M059J (cell line): Measurements from ENCODE around the gene KIF21A. TPM values are rescaled to one million over a fixed set of nuclear protein-coding genes. Genes with fewer than 3 reads are reported as not detected.
A peak's percentile ranks its signal among the peaks of the same experiment; 100 is the strongest.
"Not testable (repeated sequence)": the region's sequence is repeated elsewhere in the genome, so short reads cannot be mapped to it uniquely, and the experiment has no call there.

Experiments used
- DNase-seq: peaks from one replicate; pipeline ENCODE4 v3.0.0-alpha.2; 2012; ENCODE audit warnings: low read depth
- total RNA-seq: library from RNA; depleted of rRNA; stranded (reverse); fragments of >200 nt; shearing (Covaris generic); gene quantifications from 2 replicates; pipeline ENCODE4 v1.2.3, GENCODE V29; 2014

The KIF21A gene
- total RNA-seq, 1 experiment from 2014 or later = 6.6 TPM

DNA sequence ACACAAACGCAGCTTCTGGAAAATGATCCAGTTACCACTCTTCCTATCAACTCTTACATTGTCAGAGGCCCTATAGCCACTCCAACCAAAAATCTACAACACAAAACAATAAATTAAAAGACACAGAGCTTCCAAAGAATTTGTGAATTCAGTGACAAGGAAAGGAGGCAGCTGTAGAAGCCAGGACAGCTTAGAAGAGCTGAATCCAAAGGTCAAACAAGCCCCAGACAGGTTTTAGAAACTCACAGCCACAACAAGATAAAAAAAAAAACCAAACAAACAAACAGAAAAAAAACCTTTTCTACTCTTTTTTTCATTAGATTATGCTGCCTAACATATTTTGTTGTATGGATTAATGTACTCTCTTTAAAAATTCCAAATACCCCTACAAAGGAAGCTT lies 94.4 kb downstream of the KIF21A start:
- DNase-seq = no peak

DNA sequence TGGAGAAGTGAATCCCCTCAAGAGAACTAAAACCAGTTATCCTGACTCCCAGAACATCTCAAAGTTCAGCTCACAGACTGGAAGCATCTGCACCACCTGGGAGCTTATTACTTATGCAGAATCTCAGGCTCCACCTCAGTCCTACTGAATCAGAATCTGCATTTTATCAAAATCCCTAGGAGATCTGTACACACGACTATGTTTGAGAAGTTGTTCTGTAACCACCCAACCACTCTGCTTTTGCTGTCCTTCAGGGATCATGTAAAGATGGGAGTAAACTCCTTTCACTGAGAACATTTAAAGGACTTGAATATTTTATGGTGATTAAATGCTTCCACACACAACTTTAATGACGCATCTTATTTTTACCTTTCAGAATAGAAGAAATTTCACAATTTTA lies 98.0 kb downstream of the KIF21A start:
- no peak for DNase-seq

DNA sequence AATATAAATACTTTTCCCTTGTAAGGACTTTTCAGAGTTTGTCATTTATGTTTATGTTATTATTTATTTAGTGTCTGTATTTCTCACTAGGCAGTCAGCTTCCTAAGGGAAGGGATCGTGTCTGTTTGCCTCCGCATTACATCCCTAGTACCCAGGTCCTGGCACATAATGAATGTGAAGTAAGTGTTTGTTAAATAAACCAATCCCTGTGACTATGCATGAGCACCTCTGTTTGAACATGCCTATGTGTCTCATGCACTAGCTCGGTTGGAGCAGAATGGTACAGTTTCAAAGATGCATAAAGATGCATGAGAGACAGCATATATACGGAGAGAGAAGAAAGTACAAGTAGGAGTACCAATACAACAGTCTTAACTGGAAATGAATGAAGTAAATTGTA lies 99.3 kb downstream of the KIF21A start:
- DNase-seq = no peak

DNA sequence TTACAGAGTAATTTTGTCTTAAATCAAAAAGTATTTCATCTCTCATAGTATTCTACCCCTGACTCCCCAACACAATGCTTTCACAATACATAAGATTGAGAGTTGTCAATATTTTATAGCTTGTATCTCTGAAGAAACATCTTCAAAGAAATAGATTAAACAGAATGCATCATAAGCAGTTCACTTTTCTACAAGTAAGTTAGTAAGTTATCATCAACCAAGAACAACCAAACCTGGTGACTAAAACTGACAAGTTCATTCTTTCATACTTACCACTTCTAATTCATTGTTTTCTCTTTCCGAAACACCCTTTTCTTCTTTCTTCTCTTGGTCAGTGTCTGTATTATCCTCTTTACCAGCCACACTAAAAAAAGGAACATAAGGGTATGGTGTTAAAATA lies 101.2 kb downstream of the KIF21A start:
- DNase-seq = no peak

DNA sequence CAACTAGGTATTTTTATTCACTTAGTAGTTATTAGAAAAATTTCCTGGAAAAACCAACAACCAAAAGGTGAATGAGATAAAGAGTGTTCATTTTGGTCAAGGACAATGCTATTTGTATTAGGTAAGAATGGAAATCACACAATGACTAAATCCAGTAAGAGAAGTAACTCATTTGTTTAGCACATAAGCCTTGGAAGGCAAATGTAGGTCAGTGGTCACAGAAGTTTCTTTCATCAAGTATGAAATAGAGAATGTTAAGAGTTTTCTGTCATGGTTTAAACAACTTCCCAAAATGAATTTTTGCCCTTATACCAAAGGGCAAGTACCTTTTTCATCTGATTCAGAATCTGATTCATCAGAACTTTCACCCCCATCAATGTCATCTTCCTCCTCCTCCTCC lies 101.7 kb downstream of the KIF21A start:
- DNase-seq = no peak

DNA sequence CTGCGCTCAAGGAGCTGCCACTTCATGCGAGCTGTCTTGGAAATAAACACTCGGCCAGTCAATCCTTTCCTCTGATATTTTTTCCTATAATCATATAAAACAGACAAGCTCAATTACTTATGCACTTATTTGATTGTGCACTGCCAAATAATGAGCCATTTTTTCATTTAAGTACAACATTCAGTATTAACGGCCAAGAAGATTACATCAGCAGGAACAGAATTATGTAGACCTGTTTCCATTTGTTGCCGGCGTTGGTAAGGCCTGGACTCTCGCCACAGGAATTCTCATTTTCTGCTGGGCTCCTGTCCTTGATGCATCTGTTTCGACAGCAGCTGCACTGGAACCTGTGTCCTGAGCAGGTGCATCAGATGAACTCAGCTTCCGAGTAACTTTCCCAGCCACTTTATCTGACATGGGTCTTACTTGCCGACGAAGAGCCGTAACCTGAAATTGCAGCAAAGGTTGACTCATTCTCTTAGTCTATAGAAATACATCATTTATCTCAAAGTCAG lies 110.2 kb downstream of the KIF21A start:
- no peak for DNase-seq

DNA sequence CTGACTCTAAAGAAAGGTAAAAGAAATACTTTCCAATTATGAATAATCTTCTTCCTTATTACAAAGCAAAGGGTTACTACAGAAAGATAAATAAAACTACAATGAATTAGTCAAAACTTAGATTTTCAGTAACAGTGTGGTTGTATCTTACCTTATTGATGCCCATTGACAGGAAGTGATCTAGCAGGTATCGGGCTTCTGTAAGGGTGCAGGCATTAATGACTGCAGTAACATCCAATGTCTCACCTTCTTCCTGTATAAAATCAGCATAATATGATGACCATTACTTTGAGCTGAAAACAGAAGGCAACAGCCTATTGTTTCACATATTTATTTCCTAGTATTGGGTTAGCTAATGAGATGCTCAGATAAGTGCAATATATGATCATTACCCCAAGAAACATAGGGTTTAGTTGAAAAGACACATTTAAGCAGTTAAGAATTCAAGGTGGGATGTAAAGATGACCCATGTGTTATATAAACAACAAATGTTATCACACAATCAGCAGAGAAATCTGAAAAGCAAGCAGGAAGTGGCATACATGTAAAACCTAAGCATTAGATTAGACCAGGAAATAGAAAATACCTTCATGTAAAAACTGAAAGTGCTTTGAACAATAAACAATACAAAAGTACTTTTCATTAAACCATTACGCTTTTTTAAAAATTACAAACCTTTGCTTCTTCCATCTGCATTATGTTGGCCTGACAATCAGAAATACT lies 111.2 kb downstream of the KIF21A start:
- no peak for DNase-seq

DNA sequence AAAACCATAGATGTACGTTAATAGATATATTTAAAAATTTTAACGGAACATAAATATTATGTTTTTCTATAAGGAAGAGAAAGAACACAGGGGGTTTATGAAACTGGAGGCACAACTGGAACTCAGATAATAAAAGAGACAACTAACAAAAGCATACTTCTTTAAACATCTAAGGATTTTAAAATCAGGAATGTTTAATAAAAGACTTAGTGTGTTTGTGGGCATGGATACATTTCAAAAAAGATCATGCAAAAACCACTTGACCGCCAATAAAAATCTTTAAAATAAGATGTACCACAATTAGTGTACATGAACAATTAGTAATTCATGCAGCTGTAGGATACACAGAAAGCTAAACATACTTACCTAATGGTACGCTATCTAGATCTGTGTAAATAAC lies 113.0 kb downstream of the KIF21A start:
- no peak for DNase-seq

DNA sequence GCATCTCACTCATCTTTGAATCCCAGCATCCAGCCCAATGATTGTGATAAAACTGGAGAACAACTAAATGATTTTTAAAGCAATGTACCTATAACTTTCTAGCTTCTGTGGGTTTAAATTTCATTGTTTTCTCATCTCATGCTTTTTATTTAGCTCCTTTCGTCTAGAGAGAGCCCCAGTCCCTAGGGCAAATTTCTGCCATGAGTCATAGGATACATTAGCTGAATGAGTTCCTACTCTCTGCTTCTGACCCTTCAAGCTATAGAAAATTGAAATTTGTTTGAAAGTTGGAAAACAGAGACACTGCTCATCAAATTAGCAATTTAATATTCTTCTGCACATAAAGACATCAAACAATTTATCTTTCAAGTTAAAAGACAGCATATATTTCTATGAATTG lies 113.9 kb downstream of the KIF21A start:
- peak; percentile 45 for DNase-seq

DNA sequence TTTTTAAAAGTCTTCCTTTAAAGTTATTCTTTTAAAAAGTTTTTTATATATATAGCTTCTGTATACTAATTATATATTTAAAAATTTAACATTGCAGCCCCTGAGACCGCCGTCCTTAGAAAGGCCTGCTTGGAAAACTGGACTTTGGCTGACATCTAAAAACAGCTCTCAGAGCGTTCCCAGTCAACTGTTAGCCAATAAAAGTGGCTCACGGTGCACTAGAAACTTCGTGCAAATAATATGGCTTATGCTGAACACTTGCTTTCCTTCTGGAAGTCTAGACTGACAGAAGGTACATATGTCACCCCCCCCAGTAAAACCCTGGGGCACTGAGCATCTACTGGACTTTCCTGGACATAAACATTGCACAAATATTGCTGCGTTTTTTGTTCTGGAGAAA lies 115.0 kb downstream of the KIF21A start:
- DNase-seq = no peak

DNA sequence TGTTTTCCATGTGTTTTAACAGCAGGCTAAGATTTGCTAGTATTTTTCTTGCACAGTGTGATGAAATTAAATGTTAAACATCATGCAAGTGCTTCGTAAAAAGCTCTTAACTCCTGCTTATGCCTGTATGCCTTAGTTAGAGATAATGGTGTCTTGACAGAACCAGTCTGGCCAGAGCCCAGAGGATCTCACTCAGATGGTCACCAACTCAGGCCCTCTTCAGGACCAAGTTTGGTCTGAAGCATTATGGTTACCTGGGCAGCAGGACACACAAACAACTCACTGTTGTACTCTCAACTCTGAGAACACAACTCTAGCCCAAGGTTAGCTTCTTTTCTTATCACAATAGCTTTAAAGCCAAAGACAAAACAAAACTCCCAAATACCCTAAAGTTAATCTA lies 115.4 kb downstream of the KIF21A start:
- no peak for DNase-seq

DNA sequence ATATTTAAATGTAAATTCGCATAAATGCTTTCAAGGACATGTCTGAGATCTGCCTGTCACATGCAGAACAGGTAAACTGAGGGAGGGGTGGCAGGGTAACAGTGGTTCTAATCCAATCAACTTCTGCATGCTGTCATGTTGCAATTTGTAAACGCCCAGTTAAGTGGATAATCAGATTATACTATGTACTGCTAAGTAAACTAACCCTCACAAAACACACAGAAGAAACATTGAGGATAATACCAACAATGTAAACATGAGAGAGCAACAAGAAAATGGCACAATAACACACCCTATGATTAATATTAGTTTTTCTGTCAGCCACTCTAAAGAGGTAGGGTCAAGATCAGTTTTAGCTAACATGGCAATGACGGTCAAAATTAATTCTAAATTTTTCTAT lies 123.7 kb downstream of the KIF21A start:
- no peak for DNase-seq

DNA sequence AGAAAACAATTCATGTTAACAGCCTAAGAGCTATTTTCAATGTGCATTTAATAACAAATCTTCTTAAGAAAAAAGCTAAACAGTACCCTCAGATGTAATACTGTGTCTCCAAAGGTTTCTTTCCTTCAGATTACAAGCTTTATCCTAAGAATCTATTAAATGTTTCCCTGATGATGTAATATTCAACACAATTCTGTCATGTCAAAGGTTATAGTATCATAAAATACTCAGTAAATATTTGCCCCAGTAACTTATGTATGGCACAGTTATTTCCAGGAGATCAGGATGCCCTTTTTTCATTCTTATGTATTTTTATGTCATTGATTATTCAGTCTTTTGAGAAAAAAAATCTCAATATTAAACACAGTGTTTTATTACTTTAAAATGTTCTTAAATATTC lies 128.4 kb downstream of the KIF21A start:
- no peak for DNase-seq

DNA sequence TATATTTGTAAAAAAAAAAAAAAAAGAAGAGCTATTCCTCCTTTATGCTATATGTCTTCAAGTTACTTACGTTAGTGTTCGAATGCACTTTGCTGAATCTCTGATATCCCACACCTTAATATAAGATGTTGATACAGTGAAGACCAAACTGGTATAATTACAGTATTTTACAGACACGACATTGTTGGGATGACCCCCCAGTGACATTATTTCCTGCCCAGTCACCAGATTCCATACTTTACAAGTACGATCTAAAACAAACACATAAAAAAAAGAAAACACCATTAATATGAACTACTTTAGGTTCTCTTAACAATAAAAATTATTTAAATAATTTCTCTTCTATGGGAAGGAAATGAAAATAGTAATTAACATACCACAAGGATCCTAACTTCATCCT lies 133.4 kb downstream of the KIF21A start:
- DNase-seq = no peak

DNA sequence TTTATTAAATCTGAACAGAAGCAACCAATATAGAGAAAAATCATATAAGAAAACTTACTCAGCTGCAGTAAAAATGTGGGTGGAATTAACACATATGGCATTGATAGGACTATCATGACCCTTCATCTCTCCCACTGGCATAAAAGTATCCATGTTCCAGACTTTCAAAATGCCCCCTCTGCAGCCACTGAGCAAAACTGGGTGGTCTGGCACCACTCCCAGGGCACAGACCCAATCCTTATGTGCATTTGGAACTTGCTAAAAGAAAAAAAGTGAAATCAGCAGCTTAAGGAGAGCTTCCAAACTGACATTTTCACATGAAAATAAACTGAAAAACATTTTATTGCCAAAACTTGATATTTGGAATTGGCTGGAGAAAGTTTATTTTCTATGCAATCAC lies 141.5 kb downstream of the KIF21A start:
- no peak for DNase-seq

DNA sequence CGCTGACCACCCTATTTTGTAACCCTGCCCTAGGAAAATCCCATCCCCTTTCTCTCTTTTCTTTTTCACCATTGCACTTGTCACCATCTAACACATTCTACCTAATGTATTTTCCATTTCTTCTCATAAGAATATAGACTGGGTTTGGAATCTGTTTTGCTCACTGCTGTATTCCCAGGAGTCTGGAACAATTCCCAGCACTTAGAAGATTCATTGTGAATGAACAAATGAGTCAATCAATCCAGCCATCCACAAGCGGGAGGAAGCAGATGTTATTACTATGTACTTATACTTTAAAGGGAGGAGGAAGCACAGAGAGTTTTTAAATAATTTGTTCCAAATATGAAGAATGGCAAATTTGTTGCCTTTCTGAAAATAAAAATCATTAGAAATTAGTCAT lies 142.1 kb downstream of the KIF21A start:
- peak; percentile 3 for DNase-seq

DNA sequence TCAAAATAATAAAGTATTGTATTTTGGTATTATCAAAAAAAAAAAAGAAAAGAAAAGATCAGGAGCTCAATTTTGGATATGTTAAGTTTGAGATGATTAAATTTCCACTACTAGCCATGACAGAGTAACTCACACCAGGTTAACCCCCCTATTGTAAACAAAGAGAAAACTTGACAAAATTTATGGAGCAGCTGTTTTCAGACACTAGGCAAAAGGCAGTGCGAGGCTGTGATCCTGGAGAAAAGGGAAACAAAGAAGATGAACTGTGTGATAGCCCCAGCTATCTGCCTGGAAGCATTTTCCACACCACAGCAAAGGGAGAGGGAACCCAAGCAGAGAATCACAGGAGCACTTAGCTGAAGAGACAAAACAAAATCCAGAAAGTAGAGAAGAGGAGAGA lies 145.0 kb downstream of the KIF21A start:
- no peak for DNase-seq

DNA sequence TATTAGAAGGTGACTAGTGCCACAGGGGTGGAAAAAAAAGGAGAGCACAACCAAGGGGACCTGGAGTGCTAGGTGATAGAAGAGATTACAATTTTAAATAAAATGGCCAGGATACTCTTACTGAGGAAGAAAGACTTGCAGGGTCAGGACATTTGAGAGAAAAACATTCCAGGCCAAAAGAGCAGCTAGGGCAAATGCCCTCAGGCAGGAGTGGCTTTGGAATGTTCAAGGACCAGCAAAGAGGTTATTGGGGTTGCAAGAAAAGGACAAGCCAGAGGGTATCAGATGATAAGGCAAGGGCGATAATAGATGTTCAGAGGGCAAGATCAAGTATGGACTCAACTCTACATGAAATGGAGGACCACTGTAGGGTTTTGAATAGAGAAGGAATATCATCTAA lies 146.4 kb downstream of the KIF21A start:
- no peak for DNase-seq

DNA sequence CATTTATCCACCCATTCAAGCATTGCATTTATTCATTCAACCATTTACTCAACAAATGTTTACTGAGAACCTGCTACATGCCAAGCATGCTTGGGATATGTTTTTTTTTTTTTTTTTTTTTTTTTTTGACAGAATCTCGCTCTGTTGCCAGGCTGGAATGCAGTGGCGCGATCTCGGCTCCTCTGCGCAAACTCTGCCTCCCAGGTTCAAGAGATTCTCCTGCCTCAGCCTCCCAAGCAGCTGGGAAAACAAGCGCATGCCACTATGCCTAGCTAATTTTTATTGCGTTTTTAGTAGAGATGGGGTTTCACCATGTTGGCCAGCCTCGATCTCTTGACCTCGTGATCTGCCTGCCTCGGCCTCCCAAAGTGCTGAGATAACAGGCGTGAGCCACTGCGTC lies 147.3 kb downstream of the KIF21A start:
- DNase-seq = not testable (repeated sequence)

DNA sequence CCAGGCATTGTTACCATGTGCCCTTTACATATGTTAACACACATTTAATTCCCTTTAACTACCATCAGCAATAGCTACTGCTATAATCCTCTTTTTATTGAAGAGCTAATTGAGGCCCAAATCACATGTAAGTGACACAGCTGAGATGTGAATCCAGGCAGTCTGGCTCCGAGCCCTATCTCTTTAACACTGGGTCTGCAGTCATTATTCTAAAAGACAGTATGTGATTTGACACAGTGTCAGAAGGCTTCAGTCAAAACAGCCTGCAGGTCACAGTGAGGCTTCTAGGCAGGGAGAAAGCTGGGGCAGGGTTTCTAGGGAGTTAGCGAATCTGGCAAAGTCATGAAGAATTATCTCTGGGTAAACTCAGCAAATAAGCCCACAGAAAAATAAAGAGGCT lies 148.2 kb downstream of the KIF21A start:
- no peak for DNase-seq

DNA sequence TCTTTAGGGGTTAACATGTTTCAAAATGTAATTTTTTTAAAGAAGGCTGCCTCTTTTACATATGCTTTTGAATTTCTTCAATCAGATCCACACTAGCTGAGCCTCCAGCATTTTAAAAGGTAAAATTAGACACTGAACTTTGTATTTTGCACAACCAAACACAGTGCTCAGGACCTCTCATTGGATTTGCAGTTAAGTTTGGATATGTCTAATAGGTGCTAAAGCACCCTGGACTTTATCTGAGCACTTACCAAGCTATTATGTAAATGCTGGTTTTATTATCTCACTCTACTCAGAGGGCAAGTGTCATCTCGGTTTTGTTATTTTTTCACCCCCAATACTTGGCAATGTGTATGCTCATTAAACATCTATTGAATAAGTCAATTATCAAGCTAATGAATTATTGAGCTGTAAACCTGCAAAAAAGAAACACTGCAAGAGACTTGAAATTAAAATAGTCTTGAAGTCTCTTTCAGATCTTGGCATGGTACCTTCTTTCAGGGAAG lies 150.7 kb downstream of the KIF21A start:
- DNase-seq = no peak

DNA sequence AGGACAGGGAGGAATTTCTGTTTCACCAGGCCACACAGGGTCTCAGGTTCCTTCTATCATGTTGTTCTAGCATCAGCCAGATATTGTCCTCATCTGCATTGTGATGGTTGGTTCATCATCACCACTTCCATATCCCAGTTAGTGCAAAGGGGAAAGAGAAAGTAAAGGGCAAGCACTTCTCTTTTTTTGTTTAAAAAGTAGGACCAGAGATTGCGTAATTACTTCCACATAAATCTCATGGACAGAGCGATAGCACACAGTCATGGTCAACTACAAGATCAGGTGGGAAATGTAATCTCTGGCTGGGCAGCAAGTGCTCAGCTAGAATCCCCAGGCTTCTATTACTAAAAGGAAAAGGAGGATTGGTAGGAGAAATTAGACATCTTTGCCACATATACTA lies 155.1 kb downstream of the KIF21A start:
- DNase-seq = peak; percentile 1

DNA sequence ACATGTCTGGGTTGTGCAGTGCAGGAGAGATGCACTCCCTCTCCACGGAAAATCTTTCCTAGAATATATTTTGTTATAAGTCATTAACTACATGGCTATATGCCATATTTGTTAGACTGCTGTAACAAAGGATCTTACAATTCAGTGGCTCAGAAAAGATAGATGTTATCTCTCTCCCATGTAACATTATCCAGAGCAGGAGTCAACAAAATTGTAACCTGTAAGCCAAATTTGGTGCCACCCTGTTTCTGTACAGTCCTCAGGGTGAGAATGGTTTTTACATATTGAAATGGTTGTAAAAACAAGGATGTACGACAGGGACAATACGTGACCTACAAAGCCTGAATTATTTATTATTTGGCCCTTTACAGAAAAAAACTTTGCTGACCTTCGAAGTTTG lies 155.5 kb downstream of the KIF21A start:
- DNase-seq = no peak

DNA sequence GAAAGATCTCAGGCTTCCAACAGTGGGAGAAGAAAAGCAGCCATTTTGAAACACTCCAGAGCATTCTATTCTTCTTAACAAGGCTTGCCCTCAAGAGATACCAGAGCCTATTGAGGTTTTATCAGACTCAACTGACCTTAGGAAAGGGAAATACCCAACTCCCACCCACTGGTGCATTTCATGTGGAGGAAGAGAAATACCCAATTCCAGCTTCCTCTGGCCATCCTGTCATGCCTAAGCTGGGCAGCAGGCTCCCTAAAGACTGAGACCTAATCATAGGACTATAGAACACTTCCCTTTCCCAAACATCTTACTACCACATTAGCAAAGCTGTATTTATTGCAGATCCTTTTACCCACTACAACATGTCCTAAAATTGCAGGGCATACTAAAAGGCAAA lies 164.5 kb downstream of the KIF21A start:
- no peak for DNase-seq
